Smooth muscle cell (in vitro differentiated cells): ENCODE measurements around the gene ZNF407. TPM values are rescaled to one million over a fixed set of nuclear protein-coding genes. Genes with fewer than 3 reads are reported as not detected.

Experiments used
- DNase-seq: peaks from one replicate; lab custom pipeline; 2025; ENCODE audit not compliant: unreplicated experiment; lab: John Stamatoyannopoulos, UW
- H2AFZ ChIP-seq: fragments of 200-600 bp; sonication (generic); 2 replicates; pipeline ENCODE4 v1.6.0; 2016; ENCODE audit warnings: antibody characterized with exemption, low read depth, mild to moderate bottlenecking
- H3F3A ChIP-seq: fragments of 200-600 bp; sonication (generic); 2 replicates; pipeline ENCODE4 v1.6.0; 2017; ENCODE audit warnings: antibody characterized with exemption, low read depth
- H3K27ac ChIP-seq: fragments of 200-600 bp; sonication (generic); 2 replicates; pipeline ENCODE4 v1.5.1; 2016; ENCODE audit warnings: low read depth, mild to moderate bottlenecking
- H3K27me3 ChIP-seq: fragments of 200-600 bp; sonication (generic); 2 replicates; pipeline ENCODE4 v1.6.1; 2016; ENCODE audit warnings: low read depth, mild to moderate bottlenecking
- H3K36me3 ChIP-seq: fragments of 200-600 bp; sonication (generic); 2 replicates; pipeline ENCODE4 v1.5.1; 2016; ENCODE audit warnings: low read depth
- H3K4me1 ChIP-seq: fragments of 200-600 bp; sonication (generic); 2 replicates; pipeline ENCODE4 v1.5.1; 2016; ENCODE audit warnings: low read depth
- H3K4me2 ChIP-seq: fragments of 200-600 bp; sonication (generic); 2 replicates; pipeline ENCODE4 v1.6.0; 2016; ENCODE audit warnings: mild to moderate bottlenecking
- H3K4me3 ChIP-seq: fragments of 200-600 bp; sonication (generic); 2 replicates; pipeline ENCODE4 v1.5.1; 2016; ENCODE audit warnings: mild to moderate bottlenecking
- H3K79me2 ChIP-seq: fragments of 200-600 bp; sonication (generic); 2 replicates; pipeline ENCODE4 v1.6.0; 2016; ENCODE audit warnings: low read depth, mild to moderate bottlenecking
- H3K9ac ChIP-seq: fragments of 200-600 bp; sonication (generic); 2 replicates; pipeline ENCODE4 v1.6.0; 2016; ENCODE audit warnings: low read depth
- H3K9me3 ChIP-seq: fragments of 200-600 bp; sonication (generic); replicated peaks from 2 replicates; pipeline ENCODE4 v1.5.1; 2016; ENCODE audit warnings: low read depth
- H4K20me1 ChIP-seq: fragments of 200-600 bp; sonication (generic); 2 replicates; pipeline ENCODE4 v1.6.0; 2016; ENCODE audit warnings: low read depth
- WGBS: methylation state at CpG from one replicate; pipeline ENCODE4 v1.1.7; 2016; ENCODE audit warnings: low lambda C conversion rate; 5-methylcytosine and 5-hydroxymethylcytosine counted together
- polyA plus RNA-seq: library from polyadenylated mRNA; unstranded; fragments of >200 nt; fragmentation: Nextera tagmentation; extraction: Ambion mirVana; gene quantifications from 2 replicates; pipeline ENCODE4 v1.2.1, GENCODE V29; 2016
- total RNA-seq: library from RNA; depleted of rRNA; stranded (reverse); fragments of >200 nt; gene quantifications from 2 replicates; pipeline ENCODE4 v1.2.3, GENCODE V29; 2014
- TF ChIP-seq, protein P1 (sequence below): fragments of 200-600 bp; sonication (generic); IDR thresholded peaks from 2 replicates; pipeline ENCODE4 v1.5.1; 2017; ENCODE audit warnings: borderline replicate concordance, mild to moderate bottlenecking, antibody characterized with exemption; ENCODE audit not compliant: insufficient read depth, poor library complexity, severe bottlenecking

Gene ZNF407
- total and polyA plus RNA-seq, 2 experiments from 2014 or later = 4.5 to 11.5 TPM

- H3K4me2 ChIP-seq = peak overlapping the region; percentile 32
- H3K4me3 ChIP-seq = no peak overlapping the region
- no peak overlapping the region for H3K27ac ChIP-seq
- no peak for DNase-seq
- no peaks in the 10 kb centered on the region for H3K36me3 ChIP-seq
- no peaks in the 10 kb centered on the region for H3K9me3 ChIP-seq
- no peaks in the 10 kb centered on the region for H4K20me1 ChIP-seq
- WGBS = 81% methylated on average over 5 of the region's 5 CpGs
- no peaks in the 10 kb centered on the region for H3K27me3 ChIP-seq
- no peak overlapping the region for H2AFZ ChIP-seq
- no peak overlapping the region for H3K9ac ChIP-seq
- peaks cover 8% of the 10 kb centered on the region for H3K4me1 ChIP-seq
- H3F3A ChIP-seq = peaks cover 5% of the 10 kb centered on the region
- TF ChIP-seq, protein P1, sequence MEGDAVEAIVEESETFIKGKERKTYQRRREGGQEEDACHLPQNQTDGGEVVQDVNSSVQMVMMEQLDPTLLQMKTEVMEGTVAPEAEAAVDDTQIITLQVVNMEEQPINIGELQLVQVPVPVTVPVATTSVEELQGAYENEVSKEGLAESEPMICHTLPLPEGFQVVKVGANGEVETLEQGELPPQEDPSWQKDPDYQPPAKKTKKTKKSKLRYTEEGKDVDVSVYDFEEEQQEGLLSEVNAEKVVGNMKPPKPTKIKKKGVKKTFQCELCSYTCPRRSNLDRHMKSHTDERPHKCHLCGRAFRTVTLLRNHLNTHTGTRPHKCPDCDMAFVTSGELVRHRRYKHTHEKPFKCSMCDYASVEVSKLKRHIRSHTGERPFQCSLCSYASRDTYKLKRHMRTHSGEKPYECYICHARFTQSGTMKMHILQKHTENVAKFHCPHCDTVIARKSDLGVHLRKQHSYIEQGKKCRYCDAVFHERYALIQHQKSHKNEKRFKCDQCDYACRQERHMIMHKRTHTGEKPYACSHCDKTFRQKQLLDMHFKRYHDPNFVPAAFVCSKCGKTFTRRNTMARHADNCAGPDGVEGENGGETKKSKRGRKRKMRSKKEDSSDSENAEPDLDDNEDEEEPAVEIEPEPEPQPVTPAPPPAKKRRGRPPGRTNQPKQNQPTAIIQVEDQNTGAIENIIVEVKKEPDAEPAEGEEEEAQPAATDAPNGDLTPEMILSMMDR = no peak
- no peaks in the 10 kb centered on the region for H3K79me2 ChIP-seq
Observed at GRCh38 chr18:74944676-74945075, 347.0 kb downstream of the ZNF407 start.

DNA sequence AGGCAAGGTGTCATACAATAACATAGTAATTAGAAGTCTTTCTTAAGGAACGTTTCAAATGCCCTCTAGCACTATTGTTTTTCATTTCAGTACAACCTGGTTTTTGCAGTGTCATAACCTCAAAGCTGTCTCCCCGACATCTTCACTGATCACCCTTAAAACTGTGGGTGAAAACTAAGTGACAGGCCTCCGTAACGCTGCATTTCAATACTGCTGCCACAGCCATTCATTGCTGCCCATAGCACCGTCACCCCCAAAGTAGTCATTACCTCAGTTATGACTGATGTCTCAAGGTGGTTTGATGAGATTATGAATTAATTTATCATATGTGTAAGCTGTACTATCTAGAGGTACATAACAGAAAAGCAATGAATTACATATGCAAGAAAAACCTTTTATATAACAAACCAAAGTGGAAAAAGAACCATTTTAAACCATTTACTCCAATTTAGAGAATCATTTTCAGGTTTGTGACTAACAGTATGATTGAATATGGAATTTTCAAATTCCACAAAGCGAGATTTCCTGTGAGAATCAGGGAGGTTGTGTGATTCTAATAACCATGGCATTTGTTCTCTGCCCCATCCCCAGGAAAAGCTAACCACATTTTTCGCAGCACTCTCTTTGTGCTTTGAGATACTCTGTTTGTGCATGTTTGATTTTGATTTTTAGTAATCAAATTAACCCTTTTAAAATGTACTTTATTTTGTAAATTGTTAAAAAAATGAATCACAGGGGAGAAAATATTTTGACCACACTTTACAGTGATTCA lies 348.3 kb downstream of the ZNF407 start:
- Histone ChIP-seq H4K20me1 (no peaks in the 10 kb centered on the region), H3K4me1 (peaks cover 14% of the 10 kb centered on the region), H3K9ac (no peak overlapping the region), H3K27ac (no peak overlapping the region), H3K27me3 (no peaks in the 10 kb centered on the region), H3K9me3 (no peaks in the 10 kb centered on the region), H3F3A (peaks cover 5% of the 10 kb centered on the region), H2AFZ (no peak overlapping the region), H3K79me2 (no peaks in the 10 kb centered on the region), H3K36me3 (no peaks in the 10 kb centered on the region), H3K4me2 (no peak overlapping the region), H3K4me3 (no peak overlapping the region)
- no peak for DNase-seq
- WGBS = 91% methylated on average over 7 of the region's 7 CpGs
- TF ChIP-seq, protein P1 = no peak

- H3K27me3 ChIP-seq = no peaks in the 10 kb centered on the region
- H3K79me2 ChIP-seq = no peaks in the 10 kb centered on the region
- 96% methylated on average over 3 of the region's 3 CpGs for WGBS
- peaks cover 19% of the 10 kb centered on the region for H3K4me1 ChIP-seq
- H3K9me3 ChIP-seq = no peaks in the 10 kb centered on the region
- TF ChIP-seq, protein P1 = no peak
- no peak overlapping the region for H2AFZ ChIP-seq
- H3K4me3 ChIP-seq = no peak overlapping the region
- H3K4me2 ChIP-seq = no peak overlapping the region
- H3K36me3 ChIP-seq = no peaks in the 10 kb centered on the region
- no peak overlapping the region for H3K9ac ChIP-seq
- no peak overlapping the region for H3K27ac ChIP-seq
- no peak for DNase-seq
- peaks cover 5% of the 10 kb centered on the region for H3F3A ChIP-seq
- H4K20me1 ChIP-seq = no peaks in the 10 kb centered on the region
Observed at GRCh38 chr18:74946646-74947375, 349.1 kb downstream of the ZNF407 start.
